OCI-LY7 (cell line): ENCODE results near the gene KIAA1671.

ENCODE experiments used
- CTCF ChIP-seq: fragments of 200-600 bp; sonication (generic); conservative IDR thresholded peaks from 2 replicates; pipeline ENCODE4 v1.5.1; 2014; ENCODE audit warnings: mild to moderate bottlenecking, antibody characterized with exemption, low read length, moderate library complexity, mixed read lengths
- EZH2phosphoT487 ChIP-seq: fragments of 200-600 bp; sonication (generic); IDR thresholded peaks from 2 replicates; pipeline ENCODE4 v1.6.1; 2018; ENCODE audit warnings: low read depth, borderline replicate concordance, mild to moderate bottlenecking, mixed run types, antibody characterized with exemption, low read length, moderate library complexity, mixed read lengths

GRCh38 chr22:25100948-25101347 lies 148.4 kb downstream of the KIAA1671 start:
- TF ChIP-seq CTCF (no peak), EZH2phosphoT487 (no peak)
